Parathyroid adenoma (tissue), 2 donors: ENCODE data around the gene TSPAN5.

Source experiments
- H2AFZ ChIP-seq: fragments of 300-600 bp; sonication (generic); one replicate; pipeline ENCODE4 v1.7.0; 2017; ENCODE audit warnings: antibody characterized with exemption, mild to moderate bottlenecking
- H3K27ac ChIP-seq: fragments of 300-600 bp; sonication (generic); one replicate; pipeline ENCODE4 v1.7.0; 2017
- H3K27me3 ChIP-seq: fragments of 300-600 bp; sonication (generic); one replicate; pipeline ENCODE4 v1.7.0; 2017; ENCODE audit warnings: low read length; ENCODE audit not compliant: control insufficient read depth, insufficient read depth
- H3K36me3 ChIP-seq: fragments of 300-600 bp; sonication (generic); one replicate; pipeline ENCODE4 v1.7.0; 2017; ENCODE audit warnings: low read length; ENCODE audit not compliant: control insufficient read depth, insufficient read depth
- H3K4me1 ChIP-seq: fragments of 300-600 bp; sonication (generic); one replicate; pipeline ENCODE4 v1.7.0; 2017; ENCODE audit warnings: control low read depth
- H3K4me2 ChIP-seq: fragments of 300-600 bp; sonication (generic); one replicate; pipeline ENCODE4 v1.7.0; 2017; ENCODE audit warnings: low read length
- H3K4me3 ChIP-seq: fragments of 300-600 bp; sonication (generic); one replicate; pipeline ENCODE4 v1.7.0; 2017; ENCODE audit warnings: low read depth, low read length
- H3K79me2 ChIP-seq: fragments of 300-600 bp; sonication (generic); one replicate; pipeline ENCODE4 v1.7.0; 2017; ENCODE audit warnings: control low read depth
- H3K9ac ChIP-seq: fragments of 300-600 bp; sonication (generic); one replicate; pipeline ENCODE4 v1.7.0; 2017; ENCODE audit warnings: mild to moderate bottlenecking
- H3K9me3 ChIP-seq: fragments of 300-600 bp; sonication (generic); one replicate; pipeline ENCODE4 v1.7.0; 2017; ENCODE audit warnings: low read length; ENCODE audit not compliant: control insufficient read depth
- CTCF ChIP-seq: fragments of 300-600 bp; sonication (generic); IDR thresholded peaks from one replicate; pipeline ENCODE4 v1.7.0; 2017; ENCODE audit warnings: antibody characterized with exemption, mild to moderate bottlenecking
- donor health status: primary hyperparathyroidism.

The TSPAN5 gene

GRCh38 chr4:98558471-98559169, 99.8 kb downstream of the TSPAN5 start:
- no peak overlapping the region for H3K4me2 ChIP-seq
- TF ChIP-seq CTCF = no peak
- H3K4me3 ChIP-seq = no peak overlapping the region
- no peaks in the 10 kb centered on the region for H3K4me1 ChIP-seq
- no peaks in the 10 kb centered on the region for H3K79me2 ChIP-seq
- H3K27ac ChIP-seq = no peak overlapping the region
- peak overlapping the region; percentile 30 for H2AFZ ChIP-seq
- no peak overlapping the region for H3K9ac ChIP-seq
- H3K9me3 ChIP-seq = no peaks in the 10 kb centered on the region
- no peaks in the 10 kb centered on the region for H3K27me3 ChIP-seq
- no peaks in the 10 kb centered on the region for H3K36me3 ChIP-seq

DNA sequence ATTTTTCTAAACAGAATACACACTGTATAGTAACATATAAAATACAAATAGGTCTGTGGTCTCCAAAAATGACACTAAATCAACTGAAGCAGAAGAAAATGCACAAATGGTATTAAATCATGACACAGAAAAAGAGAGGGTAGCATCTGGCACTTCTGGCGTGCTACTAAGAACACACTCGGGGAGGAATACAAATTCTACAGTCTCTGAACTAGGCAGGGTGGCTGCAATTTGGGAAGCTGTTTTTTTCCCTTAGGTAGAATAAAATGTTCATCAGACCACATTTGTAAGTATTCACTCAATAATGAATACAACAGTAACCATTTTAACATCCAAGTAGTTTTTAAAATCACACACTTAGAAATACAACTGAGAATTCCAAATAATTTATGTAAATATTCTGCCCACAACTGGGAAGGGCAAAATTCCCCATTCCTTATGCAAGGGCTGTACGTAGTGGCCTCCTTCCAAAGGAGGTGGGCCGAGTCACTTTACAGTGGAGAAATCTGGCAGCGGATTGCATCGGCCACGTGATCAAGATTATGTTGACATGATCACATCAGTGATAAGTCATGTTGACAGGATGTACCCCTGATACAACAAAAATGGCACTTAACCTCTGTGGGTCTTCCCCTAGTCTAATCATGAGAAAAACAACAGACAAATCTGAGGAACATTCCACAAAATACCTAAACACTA, 101.1 kb downstream of the TSPAN5 start:
- Histone ChIP-seq H3K27me3 (no peaks in the 10 kb centered on the region), H3K27ac (no peak overlapping the region), H3K4me1 (no peaks in the 10 kb centered on the region), H3K4me2 (peak overlapping the region; percentile 4), H3K9me3 (no peaks in the 10 kb centered on the region), H2AFZ (peak overlapping the region; percentile 56), H3K79me2 (no peaks in the 10 kb centered on the region), H3K9ac (no peak overlapping the region), H3K4me3 (no peak overlapping the region), H3K36me3 (no peaks in the 10 kb centered on the region)
- TF ChIP-seq CTCF = no peak

GRCh38 chr4:98556451-98556850, 102.0 kb downstream of the TSPAN5 start:
- no peak overlapping the region for H2AFZ ChIP-seq
- H3K4me2 ChIP-seq = no peak overlapping the region
- no peaks in the 10 kb centered on the region for H3K27me3 ChIP-seq
- no peaks in the 10 kb centered on the region for H3K79me2 ChIP-seq
- H3K9ac ChIP-seq = no peak overlapping the region
- no peaks in the 10 kb centered on the region for H3K36me3 ChIP-seq
- no peak for TF ChIP-seq CTCF
- H3K9me3 ChIP-seq = no peaks in the 10 kb centered on the region
- H3K27ac ChIP-seq = no peak overlapping the region
- no peak overlapping the region for H3K4me3 ChIP-seq
- H3K4me1 ChIP-seq = no peaks in the 10 kb centered on the region

- Histone ChIP-seq H3K79me2 (no peaks in the 10 kb centered on the region), H3K4me1 (no peaks in the 10 kb centered on the region)
These were observed 102.5 kb downstream of the TSPAN5 start for GRCh38 chr4:98555798-98556445.

More at GRCh38 chr4:98555798-98556445, 102.5 kb downstream of the TSPAN5 start:
- Histone ChIP-seq H3K9ac (no peak overlapping the region), H3K36me3 (no peaks in the 10 kb centered on the region), H3K4me3 (no peak overlapping the region), H2AFZ (no peak overlapping the region), H3K9me3 (no peaks in the 10 kb centered on the region), H3K27me3 (no peaks in the 10 kb centered on the region), H3K4me2 (no peak overlapping the region), H3K27ac (no peak overlapping the region)
- TF ChIP-seq CTCF = no peak
